Stimulated activated CD8-positive, alpha-beta memory T cell treated with anti-CD3 and anti-CD28 coated beads, Interleukin-12 subunit alpha, Interleukin-12 subunit beta, amount 100 ng/mL, for 24 hours (primary cell): Measurements from ENCODE around the gene HS3ST4.
"Not testable (repeated sequence)": the region's sequence is repeated elsewhere in the genome, so short reads cannot be mapped to it uniquely, and the experiment has no call there.

ENCODE experiments used
- DNase-seq: peaks from one replicate; pipeline ENCODE4 v3.0.0-alpha.2; 2020; ENCODE audit errors: extremely low read depth

HS3ST4 gene

DNA sequence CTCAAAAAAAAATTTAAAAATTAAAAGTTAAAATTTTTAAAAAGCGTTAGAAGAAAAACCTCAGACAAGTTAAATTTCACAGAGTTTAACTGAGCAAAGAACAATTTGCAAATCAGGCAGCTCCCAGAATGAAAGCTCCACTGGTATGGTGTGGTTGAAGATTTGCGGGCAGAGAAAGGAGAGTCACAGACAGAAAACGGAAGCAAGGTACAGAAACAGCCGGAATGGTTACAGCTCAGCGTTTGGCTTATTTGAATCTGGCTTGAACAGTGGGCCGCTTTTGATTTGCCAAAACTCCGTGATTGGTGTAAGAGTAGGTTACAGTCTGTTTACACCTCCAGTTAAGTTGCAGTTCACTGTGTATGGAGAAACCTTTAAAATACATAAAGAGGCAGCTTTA is 297.1 kb downstream of the HS3ST4 start:
- DNase-seq, result no peak

DNA sequence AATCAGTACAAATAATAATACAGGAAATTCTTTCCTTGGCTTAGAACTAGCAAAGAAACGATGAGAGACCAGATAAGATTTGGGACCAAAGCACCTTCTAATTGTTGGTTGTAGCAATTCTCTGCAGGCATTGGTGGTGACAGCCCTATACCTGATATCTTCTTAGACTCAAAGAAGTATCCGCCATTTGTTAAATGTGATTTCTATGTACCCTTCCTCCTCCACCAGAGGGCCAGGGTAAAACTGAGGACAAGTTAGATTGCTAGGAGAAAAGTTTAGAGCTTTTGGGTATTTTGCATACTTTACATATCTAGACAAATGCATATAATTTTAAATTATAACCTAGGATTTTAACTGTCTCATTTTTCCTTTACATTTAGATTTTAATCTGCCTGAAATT is 304.3 kb downstream of the HS3ST4 start:
- DNase-seq, result no peak

DNA sequence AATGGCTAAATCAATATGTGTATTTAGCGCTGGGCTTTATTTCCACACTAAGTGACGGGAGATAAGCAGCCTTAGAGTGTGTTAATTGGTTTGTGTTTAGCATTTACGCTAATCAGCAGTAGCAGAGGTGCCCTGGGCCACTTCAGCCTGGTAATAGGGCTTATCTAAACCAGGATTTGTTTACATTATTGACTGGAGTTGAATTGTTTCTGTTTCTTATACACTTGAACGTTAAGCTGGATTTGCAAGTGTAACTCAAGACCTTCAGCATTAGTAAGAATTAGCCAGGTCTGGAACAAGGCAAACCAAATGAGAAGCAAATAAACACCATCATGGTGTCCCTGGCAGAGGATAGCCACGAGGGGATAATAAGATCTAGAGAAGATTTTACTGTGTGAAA is 313.6 kb downstream of the HS3ST4 start:
- DNase-seq, result no peak

DNA sequence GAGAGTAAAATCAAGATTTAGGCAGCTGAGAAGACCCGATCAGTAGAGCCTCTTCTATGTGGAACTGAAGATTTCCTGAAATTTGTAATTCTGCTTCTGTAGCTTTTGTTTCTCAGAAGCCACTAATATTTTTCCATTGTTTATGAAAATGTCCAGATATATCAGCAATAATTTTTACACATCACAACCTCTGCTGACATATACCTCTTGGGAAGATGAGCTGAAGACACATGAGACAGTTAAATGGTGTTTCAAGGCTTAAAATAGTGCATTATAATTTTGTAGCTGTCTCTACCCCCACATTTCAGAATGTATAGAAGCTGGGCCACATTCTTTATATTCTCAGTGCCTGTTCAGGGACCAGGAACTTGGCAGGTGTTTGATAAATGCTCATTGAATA is 320.6 kb downstream of the HS3ST4 start:
- DNase-seq, result no peak

DNA sequence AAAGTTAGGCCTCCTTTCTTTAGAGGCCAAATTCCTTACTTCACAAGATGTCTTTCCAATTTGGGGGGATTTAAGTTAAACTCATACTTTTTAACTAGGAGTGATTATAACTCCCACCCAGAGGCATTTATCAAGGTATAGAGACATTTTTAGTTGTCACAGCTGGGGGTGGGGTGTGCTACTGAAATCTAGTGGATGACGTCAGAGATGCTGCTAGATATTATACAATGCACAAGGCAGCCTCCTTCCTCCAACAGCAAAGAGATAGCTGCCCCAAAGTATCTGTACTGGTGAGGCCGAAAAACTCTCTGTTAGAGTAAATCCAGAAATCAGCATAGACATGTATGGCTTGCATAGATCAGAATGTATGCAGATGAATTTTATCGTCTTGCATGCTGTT is 324.0 kb downstream of the HS3ST4 start:
- no peak for DNase-seq

DNA sequence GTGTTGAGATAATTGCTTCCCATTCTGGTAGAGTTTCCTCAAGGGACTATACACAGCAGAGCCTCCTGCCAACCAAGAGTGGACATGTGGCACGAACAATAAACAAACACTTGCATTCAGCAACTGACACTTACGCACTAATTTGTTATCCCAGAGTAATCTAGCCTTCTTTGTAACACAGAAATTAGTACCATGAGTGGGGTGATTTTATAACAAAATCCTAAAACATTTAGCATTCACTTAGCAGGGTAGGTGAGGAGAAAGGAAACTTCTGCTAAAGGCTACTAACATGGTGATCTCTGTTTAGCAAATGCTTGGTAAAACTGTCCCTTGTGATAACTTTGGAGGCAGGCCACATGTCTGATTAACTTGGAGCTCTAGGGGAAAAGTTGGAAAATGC is 325.2 kb downstream of the HS3ST4 start:
- DNase-seq, result no peak

DNA sequence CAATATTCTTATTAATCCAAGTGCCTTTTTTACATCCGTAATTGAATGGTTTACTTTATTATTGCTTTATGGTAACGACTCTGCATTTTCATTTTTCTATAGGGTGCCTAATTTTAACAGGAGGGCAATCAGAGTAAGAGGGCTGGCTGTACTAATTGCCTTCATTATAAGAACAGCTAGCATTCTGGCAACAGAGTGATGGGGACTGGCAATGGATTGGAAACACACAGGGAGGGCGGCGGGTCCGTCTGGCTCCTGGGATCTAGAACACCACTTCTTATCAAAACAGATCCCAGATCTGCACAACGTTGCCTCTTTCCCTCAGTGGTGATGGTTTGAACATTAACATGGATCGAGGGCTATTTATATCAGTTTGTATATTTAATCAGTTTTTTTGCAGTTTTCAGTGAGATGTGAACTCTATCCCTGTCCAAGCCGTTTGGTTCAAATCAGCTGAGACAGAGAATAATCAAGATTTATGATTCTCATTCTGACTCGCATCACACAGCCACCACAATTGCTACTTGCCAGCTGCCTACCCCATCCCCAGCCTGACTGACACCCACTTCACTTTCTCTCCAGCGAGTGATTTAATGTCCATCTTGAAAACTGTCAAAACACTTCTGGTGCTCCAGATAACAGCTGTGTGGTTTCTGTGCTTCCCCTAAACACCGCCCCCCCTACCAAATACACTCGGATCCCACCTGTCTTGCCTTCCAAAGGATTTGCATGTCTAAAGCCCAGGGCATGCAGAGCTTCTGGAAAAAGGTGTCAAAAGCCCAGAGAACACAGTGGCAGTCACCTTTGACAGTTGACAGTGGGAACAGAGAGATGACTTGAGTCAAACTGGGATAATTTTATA is 327.9 kb downstream of the HS3ST4 start:
- no peak for DNase-seq

DNA sequence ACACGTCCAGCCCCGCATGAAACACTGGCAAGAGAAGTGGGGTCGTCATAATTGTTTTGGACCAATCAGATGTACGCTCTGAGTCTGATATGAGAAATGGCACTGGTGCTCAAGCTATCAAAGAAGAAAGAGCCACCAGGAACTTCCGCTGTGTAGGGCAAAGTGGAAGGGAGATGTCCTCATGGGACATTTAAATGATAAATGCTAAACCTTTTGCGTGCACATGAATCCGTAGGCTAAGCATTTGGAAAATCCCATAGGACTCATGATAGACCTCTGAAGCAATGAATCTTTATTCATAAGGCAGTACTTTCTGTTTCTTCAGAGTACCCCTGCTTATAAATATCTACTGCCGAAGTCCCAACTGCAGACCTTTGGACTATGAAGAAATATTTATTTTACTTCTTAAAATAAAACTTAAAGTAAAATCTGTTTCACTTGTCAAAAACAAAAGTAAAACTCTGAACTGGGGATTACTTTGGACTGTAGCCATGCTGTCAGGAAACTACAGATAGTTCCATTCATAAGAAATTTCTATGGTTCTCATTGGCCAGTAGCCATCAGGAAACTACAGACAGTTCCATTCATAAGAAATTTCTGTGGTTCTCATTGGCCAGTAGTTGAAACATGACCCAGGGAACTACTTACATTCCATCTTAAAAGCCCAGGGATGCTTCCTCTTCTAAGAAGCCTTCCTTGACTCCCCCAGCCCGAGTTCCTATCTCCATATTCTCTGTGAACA is 335.1 kb downstream of the HS3ST4 start:
- no peak for DNase-seq

DNA sequence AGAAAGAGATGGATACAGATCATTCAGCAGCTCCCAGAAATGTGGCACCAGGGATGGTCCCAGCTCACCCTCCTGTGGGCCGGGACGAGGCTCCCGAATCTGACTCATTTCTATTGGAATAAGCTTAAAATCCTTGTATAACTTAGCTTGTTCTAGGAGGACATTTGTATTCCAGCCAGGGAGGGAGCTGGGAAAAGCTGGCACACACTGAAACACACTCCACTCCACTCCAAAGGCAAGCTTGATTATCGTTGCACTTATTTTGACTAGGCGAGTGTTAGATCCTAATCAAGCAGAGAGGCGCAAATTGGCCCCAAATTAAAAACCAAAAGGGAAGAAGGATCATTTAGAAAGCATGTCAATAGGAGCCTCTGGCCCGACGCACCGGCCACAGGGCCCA is 339.5 kb downstream of the HS3ST4 start:
- no peak for DNase-seq

DNA sequence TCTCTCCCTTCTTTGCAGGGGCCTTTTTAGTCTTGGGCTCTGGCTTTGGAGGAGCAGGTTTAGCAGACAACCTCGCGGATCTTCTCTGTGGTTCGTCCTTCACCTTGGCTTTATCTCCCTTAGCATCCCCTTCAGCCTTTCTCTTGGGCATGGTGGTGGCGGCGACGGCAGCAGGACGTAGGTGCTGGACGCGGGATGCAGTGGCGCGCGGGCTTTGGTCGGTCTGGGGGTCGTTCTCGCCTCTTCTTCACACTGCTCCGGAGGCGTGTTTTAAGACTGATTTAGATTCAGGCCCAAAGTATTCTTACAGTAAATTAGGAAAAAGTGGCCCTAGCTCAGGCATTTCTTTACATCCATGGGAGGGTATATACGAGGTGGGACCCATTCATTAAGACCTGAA is 340.9 kb downstream of the HS3ST4 start:
- not testable (repeated sequence) for DNase-seq

DNA sequence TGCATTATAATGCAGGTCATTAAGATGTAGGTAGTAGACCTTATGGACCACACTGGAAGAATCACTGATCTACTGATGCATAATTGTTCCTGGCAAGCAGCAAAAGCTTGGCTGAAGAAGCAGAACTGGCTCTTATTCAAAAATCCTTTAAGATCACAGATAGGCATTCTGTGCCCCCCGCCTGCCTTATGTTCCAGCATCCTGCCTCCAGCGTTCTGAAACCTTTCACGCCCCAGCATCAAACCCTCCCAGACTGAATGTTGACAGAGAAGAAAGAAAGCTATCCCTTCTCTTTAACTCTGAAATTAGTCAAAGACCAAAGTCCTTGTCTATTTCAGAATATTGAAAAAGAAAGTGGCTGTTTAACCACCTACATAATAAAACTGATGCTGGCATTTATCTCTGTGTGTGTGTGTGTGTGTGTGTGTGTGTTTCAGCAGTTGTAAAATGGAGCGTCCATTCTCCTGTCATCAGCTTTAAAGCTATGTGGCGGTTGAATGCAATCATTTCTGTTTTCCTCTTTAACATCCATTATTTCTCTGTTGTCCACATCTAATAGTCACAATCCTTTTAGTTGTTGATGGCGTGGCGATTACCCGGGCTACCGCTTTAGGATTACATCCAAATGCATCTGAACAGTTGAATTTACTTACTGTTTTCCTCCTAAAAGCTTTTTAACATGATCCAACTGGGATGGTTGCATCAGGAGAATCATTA is 350.4 kb downstream of the HS3ST4 start:
- DNase-seq, result no peak

DNA sequence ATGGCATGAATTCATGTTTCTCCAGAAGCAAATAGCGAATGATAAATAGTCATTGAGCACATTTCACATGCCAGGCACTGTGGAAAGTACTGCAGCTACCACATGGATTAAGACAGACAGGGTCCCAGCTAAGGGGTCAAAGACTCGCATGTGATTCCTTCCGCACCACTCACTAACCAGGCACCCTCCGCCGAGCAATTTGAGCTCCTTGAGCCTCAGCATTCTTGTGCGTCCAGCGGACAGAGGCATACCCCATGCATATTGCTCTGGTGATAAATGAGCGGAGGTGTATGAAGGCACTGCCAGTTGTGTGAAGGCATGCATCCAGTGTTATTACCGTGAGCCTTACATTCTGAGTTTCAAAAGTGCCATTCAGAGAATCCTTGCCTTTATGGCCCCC is 358.7 kb downstream of the HS3ST4 start:
- no peak for DNase-seq

DNA sequence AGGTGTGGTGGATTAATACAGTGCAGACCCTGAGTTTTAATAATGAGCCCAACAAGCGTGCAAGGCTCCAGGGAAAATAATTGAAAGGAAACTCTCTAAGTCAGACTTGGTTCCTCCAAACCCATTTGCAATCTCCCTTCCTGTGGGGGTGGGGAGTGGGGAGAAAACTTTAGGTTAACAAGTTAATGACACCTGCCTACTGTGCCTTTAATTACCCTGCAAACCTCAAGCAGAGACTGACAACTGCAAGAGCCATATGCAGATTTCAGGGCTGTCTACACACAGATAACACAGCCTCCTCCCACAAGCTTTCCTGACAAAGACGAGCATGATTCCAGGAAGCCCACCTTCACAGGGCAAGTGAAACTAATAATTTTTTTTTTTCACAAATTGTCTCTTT is 359.3 kb downstream of the HS3ST4 start:
- no peak for DNase-seq

DNA sequence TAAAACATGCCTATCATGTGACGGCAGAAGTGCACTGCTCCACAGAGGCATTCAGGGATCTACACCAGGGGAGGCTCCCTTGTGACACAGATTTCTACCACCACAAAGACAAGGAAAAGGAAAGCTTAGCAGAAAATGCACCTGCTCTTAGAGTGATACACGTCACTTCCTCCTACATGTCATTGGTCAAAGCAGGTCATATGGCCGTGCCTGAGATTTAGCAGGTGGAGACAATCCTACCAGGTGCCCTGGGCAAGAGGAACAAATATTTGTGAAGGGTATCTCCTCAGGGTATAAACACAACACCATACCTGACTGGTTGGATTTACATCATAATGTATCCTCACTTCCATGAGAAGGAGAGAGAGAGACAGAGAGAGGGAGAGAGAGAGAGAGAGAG is 362.1 kb downstream of the HS3ST4 start:
- DNase-seq, result no peak

DNA sequence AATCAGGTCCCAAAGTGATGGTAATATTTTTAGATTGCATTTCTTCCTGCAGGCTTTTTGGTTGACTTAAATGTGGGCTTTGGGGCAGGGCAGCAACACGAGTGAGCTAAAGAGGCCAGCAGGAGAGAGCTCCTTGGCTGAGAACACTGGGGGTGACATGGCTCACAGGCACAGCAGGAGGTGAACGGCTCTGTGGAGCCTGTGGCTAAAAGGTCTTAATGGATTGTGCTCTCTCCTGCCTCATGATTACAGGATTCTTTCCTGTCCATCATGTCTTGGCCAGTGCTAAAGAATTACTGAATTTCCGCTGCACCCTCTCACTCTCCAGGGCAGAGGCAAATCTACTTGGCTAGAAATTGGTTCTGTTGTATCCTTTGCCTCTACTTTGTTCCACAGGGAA is 366.6 kb downstream of the HS3ST4 start:
- DNase-seq, result no peak

DNA sequence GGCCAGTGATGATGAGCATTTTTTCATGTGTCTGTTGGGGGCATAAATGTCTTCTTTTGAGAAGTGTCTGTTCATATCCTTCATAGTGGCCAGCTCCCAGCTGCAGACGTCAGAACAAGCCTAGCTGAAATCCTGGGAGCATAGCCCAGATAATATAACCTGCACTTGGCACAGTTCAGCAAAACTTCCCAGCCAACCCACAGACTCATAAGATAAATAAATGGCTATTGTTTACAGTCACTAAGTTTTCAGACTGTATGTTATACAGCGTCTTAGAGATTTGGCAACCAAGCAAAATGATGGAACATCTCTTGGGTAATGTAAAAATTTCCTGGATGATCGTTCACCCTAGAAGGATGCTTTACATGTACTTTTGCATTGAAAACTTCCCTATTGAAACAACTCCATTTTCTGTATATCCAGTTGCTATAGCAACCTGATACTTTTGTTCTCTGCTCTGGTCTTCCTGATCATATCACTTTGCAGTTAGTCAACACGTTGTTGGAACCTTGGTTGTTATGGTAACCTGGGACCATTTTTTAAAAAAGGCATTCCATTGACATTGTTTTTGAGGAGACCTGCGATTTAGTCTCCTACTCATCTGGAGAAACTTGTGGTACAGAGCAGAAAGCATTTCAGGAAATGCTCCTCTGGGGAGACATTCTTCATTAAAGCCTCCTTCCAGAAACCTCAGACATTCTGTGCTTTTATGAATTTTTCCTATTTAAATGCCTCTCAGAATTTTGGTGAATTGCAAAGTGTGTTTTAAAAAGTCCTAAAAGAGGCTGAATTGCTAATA is 378.7 kb downstream of the HS3ST4 start:
- DNase-seq, result no peak

DNA sequence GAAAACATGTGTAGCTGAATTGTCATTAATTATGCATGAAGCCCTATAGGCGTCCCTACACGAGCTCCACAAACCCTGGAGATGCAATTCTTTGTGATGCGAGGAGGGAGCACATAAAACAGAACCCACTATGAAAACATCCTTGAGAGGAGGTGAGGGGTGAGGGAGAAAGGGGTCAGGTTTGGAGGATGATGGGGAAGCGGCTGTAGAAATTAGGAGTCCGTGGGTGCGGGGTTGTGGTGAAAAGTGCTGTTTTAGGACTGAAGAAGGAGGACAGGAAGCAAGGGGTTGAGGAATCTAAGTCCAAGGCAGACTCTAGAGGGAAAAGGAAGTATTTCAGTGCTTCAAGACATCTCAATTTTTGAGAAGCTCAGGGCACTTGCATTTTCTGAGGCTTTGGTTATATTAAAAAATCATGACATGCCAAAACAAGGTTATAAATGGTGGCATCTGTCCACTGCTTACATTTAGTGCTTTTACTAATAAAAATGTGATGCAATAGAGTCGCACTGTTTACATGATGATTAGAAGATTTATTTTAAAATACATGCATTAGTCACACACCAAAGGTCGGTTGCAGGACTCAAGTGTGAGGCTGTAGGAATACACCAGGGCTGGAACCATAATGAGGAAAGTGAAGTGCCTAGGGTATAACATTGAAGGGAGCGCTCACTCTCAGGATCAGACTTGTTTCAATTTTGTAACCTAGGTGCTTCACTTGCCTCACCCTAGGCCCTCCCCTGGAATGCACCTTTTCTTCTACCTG is 379.5 kb downstream of the HS3ST4 start:
- DNase-seq, result no peak

DNA sequence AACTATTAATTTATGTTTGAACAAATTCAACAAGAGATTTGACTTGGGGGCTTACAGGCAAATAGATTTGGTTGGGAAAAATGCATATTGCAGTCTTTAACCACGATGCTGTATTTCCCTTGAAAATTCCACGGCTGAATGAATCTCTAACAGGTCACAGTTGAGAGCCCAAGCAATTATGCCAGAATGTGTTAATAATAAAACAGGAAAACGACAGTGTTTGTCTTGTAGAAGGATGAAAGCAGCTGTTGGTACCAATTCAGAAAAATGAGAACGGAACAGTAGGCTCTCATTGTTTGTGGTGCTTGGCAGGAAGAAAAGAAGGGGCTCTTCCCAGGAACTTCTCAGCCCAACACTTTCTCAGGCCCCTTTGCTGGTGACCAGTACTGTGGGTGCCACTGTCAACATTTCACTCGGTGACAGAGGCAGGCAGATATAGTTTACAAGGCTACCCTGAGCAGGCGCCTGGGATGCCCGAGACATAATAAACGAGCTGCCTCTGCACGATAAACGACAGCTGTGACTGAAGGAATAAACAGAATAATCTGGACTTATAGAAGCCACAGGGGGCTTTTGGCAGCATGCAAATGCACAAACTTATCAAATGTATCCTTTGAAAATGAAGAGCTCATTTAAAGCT is 387.1 kb downstream of the HS3ST4 start:
- DNase-seq, result no peak

DNA sequence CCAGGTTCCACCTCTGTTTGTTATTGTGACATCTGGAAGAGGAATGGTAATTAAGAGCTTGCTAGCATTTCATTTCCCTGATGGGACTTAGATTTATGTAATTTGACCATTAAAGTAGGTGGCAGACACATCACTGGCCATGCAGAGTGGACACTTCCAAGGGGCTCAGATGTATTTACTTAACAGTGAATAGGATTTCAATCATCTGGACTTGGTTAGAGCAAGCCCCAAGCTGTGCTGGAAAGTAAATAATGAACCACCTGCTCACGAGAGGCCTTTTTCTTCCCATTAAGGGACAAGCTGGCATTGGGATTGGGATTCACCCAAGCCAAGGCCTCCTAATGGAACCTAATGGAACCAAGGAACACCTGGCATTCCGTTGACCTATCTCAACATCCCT is 395.3 kb downstream of the HS3ST4 start:
- no peak for DNase-seq

DNA sequence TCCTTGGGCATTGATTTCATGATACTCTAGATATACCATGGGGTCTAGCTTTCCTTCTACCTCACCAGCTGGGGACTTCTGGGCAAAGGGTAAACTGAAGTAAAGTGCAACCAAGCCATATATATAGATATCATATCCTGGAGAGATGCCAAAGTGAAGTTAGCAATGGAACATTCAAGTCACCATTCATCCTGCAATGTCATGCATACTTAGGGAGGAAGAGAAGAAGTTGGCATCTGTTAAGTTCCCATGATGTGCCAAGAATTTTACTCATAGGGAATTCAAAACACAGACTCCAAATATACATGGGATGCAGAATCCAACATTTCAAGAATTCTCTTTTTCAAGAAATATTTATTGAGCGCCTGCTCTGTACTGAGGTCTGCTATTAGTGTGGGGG is 399.8 kb downstream of the HS3ST4 start:
- DNase-seq, result no peak

DNA sequence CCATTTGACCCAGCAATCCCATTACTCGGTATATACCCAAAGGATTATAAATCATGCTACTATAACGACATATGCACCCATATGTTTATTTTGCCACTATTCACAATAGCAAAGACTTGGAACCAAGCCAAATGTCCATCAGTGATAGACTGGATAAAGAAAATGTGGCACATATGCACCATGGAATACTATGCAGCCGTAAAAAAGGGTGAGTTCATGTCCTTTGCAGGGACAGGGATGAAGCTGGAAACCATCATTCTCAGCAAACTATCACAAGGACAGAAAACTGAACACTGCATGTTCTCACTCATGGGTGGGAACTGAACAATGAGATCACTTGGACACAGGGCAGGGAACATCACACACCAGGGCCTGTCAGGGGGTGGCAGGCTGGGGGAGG is 406.4 kb downstream of the HS3ST4 start:
- not testable (repeated sequence) for DNase-seq
